ENCODE results near the gene TOMM40L.

Gene TOMM40L

DNA sequence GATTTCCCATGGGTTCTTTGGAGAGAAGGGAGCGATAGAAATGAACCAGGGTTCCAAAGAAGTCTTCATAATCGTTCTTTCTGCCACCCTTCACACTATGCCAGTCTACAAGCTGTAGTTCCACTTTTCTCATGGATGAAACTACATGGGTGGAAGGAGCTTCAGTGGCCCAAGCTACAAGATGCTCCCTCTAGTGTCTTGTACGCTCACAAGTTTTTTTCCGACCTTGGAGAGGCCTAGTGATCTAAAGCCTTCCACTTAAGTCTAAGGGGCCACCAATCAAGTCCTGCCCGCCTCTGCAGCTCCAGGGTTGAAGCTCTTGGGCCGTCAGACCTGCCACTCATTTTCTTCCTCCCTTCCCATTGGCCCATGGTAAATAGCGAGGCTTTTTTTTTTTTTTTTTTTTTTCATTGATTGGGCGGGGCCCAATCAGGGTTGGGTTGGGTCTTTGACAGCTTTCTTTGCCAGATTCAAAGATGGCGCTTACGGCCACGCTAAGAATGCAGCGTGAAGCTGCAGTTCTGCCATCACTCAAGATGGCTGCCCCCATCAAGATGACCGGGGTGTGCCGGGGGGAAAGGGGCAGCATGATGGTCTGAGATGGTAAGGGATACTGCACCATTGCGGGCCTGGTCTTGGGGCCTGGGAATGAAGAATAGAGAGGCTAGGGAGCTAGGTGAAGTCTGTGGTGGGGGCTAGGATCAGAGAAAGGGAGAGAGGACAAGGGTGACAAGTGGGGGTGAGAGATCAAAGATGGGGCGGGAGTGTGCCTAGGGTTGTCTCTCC lies at the start of gene TOMM40L:
Gene TOMM40L (plus strand): TSS at position 527 of the 786 bp plus-strand sequence. CDS start 430 bp downstream, outside the sequence.
- peak; percentile 63 to 99 for DNase-seq

DNA sequence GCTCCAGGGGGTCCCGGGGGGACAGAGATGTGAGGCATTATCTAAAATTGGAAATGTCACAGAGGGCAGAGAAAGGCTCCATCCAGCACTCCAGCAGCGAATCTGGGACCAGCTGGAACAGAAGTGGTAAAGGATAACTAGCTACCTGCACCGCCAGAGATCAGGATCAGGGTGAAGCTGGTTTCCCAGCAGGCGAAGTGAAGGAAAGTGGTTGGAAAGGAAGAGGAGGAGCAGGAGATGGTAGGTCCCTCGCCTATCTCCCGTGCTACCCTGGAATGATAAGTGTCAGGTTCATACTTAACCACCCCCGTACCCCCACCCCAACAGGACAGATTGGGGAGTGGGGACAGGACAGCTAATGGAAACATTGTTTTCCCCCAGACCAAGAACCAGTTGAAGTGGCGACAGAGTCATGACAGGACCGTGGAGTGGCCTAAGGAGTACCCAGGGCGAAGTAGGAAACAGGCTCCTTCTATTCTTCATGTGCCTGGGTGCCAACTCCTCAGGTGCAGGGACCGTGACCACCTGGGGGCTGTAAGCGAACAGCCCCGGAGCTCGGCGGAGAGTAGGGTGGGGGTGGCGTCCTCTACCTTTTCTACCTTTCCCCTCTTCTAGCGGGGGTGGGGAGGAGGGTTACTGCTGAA lies 49.3 kb upstream of the TOMM40L start:
- DNase-seq: no peak

DNA sequence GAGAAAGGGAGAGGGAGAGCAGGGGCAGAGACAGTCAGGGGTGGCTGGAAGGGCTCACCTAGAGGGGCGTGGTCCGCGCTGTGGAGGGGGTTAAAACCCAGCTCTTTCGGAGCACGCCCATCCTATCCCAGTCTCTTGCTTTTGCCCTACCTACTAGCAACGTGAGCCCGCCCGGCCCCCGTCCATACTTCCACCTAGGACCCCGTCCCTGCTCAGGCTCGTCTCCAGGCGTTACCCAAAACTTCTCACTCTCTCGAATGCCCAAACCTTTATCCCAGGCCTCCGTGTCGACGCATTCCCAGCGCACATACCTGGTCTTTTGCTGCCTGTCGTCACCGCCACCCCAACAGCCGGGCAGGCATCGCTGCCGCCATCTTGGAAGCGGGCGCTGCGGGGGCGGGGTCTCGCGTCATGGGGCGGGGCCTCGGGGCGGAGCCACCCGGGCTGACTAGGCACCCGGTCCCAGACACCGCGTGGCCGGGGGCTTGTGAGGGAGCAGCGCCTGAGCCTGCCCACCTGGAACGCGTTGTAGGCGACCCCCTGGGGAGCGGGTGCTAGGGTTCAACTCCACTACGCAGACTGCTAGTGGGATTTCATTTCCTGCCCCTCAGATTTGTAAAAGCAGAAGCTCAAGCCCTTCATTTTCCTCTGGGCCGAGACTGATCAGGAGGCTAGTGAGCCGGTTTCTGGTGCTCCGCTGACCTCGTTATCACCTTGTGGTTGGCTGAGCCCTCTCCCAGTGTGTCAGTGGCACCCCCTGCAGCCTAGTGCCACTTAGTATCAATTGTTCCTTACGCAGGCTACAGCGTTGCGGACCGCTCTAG lies 48.5 kb upstream of the TOMM40L start, which contains the start of gene B4GALT3:
Gene B4GALT3 (minus strand): TSS at position 396 of the 824 bp plus-strand sequence. CDS start 1,447 bp downstream, outside the sequence.
- DNase-seq: peak in 1 of 2 experiments; percentile 75

DNA sequence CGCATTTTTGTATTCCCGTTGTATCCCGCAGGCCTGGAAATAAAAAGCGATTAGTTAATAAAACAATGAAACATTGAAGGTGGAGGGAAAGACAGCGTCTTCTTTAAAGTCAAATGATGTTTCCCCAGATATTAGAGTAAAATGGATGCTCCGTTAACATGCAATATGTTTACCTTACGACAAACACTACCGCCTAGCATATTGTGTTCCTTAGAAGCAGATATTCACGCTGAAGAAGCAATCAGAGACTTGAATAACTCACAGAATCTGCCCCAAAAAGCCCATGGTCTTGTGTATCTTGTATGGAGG lies 48.0 kb upstream of the TOMM40L start:
- DNase-seq: no peak

DNA sequence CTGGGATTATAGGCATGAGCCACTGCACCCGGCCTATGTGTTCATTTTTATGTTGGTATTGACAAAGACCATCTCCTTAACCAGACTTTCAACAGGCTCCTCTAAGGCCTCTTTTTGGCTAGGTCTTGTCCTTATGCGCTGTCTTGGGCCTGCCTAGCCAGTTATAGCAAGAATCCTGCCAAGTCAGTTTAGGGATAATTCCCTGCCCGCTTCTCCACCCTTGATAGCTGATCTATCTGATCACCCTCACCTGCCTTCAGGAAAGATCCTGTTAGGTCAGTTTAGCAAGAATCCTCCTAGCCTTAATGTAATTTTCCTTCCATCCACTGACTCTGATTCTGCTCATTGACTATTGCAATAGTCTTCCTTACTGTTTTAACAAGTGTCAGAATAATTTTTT lies 46.2 kb upstream of the TOMM40L start:
- DNase-seq: no peak

DNA sequence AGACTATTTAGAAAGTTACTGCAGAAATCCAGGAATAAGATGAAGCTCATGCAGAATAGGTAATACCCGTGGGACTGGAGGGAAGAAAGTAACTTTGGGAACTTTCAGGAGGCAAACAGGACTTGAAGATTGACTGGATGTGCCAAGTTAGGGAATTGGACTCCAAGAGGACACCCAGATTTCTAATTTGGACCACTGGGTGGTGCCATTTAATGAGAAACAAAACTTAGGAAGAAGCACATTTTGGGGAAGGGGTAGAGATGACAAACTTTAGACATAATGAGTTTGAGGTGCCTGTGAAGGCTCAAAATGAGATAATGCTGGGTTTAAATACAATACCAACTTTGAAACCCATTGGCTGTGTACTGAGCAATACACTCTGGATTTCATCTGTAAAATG lies 45.2 kb upstream of the TOMM40L start:
- no peak for DNase-seq

DNA sequence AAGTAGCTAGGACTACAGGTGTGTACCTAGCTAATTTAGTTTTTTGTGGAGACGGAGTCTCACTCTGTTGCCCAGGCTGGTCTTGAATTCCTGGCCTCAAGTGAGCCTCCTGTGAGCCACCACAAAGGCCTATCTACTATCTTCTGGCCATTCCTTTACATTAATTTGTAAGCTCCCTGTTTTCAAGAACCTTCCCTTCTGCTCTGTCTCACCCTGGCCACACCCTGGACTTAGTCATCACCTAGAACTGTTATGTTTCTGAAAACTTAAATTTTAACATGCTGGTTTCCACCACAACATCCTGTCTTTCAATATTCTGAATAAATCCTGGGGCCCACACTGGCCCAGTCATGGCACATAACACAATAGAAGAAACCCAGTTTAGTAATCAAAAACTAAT lies 43.6 kb upstream of the TOMM40L start:
- DNase-seq: no peak

DNA sequence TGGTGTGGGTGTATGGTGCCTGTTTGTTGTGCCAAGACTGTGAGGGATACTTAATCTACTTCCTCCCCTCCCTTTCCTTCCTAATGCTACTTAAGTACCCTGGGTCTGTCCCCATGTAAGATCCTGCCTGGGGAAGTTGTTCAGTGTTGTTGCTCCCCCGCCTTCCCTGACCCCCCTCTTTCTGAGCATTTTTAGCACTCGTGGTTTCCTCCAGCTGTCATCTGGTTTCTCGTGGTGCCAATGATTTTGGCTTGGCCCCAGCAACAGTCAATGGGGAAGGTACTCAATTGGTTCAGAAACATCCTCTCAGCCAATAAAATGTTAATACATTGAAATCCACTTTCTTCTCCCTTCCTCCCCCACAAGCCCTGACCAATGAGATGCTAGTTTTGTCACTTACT lies 40.6 kb upstream of the TOMM40L start:
- DNase-seq: no peak

DNA sequence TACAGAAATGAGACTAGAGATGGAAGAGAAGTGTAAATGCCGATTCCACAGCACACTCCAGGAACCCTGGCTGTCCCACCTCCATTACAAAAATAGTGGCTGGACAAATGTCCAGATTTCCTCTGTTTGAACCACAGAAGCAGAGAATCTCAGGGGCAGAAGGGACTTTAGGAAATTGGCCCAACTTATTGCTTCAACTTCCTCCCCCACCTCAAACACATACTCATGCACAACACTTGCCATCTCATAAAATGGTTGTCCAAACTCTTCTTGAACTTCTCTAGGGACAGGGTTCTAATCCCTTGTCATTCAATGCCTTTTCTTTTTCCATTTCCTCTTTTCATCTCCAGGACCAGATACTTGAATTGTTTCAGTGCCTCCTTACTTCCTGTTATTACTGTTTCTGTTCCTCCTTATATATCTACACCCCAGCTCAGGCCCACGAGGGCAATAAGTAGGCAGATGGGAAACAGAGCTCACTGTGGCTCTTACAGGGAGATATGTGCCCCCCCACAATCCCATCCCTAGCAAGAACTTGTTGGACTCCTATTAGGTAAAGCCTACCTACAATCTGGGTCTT lies 40.0 kb upstream of the TOMM40L start:
- no peak for DNase-seq

DNA sequence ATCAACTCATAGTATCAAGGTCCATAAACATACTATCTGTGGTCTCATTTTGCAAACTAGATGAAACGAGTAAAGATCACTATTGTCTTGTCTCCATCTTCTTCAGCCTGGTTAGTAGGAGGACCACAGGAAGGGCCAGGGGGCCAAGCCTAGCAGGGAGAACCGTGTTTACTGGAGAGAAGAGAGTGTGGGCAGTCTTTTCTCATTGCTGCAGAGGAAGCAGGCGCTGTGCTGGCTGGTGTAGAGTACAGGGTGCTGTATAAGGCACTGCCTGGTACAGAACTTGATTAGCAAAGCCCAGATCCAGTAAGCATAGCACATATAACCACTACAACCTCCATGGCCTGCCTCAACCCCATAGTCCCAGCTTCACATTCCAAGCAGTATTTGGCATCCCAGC lies 38.5 kb upstream of the TOMM40L start:
- no peak for DNase-seq

DNA sequence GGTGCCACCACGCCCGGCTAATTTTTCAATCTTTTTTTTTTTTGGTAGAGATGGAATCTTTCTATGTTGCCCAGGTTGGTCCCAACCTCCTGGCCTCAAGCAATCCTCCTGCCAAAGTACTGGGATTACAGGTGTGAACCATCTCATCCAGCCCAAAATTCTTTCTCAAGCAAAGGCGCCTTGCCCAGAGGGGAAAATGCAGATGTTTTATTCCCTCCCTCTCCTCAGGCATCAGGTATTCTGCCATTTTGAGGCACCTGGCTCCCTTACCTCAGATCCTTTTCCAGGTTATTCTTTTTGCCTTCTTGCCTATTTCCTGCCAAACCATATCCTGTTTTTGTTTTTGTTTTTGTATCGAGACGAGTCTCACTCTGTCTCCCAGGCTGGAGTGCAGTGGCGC lies 37.5 kb upstream of the TOMM40L start:
- no peak for DNase-seq

DNA sequence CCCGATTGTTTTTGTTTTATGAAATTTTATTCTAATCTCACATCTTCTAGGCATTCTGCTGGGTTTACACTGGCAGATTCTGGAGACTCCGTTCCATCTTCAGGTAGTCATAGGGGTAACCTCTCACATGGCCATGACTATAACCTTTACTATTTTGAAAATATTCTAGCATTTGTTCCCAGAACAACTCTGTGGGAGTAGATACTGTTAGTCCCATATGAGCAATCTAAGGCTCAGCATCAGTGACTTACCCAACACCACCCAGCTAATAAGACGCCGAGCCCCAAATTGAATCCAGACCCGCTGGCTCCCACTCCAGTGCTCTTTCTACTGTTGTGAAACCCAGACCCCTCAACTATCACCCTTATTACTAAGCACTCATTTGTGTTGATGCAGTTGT lies 36.8 kb upstream of the TOMM40L start:
- DNase-seq: no peak

DNA sequence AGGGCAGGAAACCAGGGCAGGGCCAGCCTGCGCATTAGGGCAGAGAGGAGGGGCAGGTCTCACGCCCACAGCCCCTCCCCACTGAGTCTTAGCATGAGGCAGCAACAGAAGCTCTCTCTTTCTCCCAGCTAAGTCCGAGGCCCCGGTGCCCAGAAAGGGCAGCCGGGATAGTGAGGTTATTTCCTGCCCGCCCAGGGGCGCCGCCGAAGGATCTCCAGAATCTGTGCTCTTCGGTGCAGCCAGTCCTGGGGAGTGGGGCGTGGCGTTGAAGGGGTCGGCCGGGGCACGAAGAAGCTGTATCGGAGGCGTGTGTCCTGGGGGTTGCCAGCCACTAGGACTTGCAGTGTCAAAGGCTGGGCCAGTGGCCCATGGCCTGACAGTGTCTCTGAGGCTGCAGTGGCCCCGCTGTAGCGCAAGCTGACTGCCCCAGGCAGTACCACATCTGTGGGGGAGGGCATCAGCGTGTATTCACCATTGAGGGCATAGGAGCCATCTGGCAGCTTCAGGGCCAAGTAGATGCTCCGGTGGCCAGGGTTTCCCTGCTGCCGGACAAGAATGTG lies 34.8 kb upstream of the TOMM40L start:
- no peak for DNase-seq

DNA sequence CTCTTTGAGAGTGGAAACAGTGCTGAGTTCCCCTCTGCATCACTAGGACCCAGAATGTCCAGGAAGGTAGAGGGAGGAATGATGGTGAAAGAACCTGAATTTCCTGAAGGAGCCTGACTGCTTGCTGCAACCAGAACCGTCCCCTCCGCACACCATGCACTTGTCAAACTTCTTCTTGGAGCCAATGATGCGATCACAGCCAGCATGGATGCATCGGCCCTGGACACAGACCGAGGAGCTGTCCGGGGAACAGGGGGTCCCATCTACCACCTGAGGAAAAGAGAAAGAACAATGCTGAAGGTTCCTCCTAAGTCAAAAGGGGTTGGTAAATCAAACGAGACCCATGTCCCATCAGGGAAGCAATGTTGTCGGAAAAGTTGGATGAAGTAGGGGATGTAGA lies 33.9 kb upstream of the TOMM40L start:
- DNase-seq: no peak

DNA sequence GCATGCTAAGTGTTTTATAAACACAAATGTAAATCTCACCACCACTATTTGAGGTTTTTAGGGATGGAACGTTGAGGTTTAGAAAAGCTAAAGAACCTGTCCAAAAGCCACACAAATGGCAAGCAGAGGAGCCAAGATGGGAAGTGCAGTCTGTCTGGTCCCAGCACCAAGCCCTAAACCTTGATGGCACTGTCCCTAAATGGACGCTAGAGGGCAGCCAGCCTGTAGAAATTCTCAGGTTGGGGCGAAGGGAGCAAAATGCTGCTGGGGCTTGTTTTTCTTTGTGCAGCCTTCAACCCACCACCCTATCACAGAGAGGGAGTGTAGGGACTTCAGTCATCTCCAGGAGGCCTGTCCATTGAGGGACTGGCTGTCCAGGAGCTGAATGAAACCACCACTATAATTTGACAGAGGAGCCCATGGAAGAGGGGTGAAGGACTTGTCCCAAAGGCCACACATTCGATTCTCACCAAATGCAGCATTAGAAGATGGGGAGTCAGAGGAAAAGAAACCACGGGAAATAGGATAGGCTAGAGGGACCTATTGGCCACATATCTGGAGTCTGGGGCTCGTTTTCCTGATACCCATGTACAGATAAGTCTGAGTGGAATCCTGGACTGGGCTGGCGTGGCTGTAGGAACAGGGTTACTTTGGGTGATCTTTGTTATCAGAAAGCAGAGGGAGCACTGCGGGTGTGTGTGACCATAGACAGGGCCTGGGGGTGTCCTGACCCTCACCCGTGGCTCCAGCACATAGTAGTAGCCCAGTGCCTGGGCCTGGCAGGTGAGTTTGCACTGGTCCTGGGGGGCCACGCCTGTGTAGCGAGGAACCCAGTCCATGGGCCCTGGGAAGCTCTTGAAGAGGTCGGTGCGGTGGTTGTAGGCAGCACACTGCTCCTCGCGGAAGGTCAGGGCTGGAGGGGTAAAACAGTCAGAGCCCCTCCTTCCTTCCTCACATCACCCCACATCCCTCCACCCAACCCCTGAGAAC lies 33.1 kb upstream of the TOMM40L start:
- DNase-seq: no peak

DNA sequence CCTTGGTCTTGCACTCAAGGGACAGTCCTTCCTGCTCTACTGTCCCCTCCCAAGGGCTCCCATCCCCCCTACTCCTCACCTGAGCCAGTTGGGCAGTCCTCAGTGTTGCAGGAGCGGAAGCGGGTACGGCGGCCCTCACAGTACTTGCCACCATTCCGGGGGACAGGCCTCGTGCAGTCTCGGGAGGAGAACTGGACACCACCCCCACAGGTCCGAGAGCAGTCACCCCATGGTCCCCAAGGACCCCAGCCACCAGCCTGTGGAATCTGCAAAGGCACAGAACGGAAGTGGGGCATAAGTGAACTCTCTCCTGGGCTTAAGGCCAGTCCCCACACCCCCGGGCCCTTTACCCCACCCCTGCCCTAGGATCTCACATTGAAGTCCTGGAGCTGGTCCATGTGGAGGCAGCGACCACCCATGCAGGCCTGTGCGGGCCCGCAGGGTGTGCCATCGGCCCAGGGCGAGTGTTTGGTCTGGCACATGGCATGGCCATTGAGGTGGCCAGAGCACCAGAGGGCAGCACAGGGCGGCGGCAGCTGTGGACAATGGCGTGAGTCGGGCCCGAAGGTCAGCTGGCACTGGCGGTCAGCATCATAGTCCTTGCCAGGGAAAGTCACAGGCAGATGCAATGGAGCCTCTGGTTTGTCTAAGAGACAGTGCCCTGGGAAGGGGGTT lies 32.2 kb upstream of the TOMM40L start:
- DNase-seq: no peak

DNA sequence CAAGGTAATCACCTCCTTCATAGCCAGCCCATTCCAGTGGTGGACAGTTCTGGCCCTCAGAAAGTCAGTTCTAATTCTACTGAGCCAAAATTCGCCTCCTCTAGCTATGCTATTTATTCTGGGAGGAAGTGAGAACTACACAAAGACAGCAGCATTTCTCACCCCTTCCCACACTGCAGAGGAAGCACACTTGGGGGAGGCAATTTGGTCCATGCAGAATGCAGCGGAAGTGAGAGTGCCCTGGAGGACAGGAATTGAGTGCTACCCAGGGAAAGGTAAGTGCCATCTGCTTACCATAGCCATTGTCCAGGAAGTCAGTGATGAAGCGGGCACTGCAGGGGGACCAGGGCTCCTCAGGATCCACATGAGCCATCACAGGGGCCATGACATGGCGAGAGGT lies 30.7 kb upstream of the TOMM40L start:
- no peak for DNase-seq

DNA sequence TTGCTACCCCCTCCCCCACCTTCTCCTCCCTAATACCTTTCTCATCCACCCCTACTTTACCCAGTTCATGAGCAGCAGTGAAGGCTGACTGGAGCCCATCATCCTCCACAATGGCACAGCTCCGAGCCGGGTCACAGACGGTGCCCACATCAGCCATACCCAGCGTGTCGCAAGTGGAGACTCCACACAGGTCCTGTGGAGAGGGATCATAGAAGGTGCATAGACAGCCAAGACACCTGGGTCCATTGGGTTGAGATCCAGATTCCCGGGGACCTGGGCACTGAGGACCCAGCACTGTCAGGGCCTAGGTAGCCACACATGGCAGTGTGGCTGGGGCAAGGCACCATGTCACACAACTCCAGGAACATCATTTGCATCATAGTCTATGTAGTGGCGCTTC lies 29.7 kb upstream of the TOMM40L start:
- no peak for DNase-seq

DNA sequence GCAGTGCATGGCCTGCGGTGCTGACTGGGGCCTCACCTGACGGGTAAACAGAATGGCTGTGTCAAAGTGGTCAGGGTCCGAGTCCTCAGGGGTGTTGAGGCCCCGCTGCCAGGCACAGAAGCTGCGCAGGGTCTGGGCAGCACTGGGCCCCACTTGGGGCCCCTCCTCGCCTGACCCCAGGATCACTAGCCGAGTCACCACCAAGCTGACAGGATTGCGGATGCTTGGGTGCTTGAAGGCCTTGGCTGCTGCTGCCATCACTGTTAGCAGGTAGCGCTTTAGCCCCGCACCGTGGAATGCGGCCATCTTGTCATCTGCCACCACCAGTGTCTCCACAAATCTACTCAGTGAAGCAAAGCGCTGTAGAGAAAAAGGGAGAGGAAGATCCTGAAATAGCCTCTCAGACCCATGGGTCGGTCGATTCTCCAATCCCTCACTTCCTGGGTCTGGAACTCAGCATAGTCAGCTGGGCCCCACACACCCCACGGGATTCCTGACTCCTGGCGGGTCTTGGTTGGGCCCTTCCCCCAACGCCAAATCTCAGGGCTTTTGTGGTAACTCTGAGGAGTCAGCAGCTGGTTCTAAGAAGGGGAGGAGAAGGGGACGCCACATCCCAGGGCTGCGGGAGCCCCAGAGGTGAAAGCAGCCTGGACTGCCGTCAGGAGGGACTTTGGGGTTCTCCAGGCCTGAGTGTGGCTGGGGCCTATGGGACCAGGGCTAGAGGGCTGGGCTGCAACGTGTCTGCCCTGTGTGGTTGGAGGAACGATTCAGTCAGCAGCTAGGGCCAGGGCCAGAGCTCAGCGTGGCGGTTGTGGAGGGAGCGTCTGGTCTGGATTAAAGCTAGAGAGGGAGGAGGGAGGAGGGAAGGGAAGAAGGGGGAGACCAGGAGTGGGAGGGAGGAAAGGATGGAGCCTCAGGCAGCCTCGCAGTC lies 29.1 kb upstream of the TOMM40L start:
- no peak for DNase-seq
